Thoracic aorta (tissue), 2 donors: ENCODE measurements around the gene ZSCAN22. TPM values are rescaled to one million over a fixed set of nuclear protein-coding genes. Genes with fewer than 3 reads are reported as not detected.

Source experiments
- ATAC-seq: fragments of 150-250 bp; one replicate; pipeline ENCODE4 v1.8.0; 2017; ENCODE audit warnings: low read depth; ENCODE audit not compliant: insufficient number of reproducible peaks, low FRiP score
- DNase-seq: peaks from one replicate; pipeline ENCODE4 v3.0.0-alpha.2; 2020; ENCODE audit warnings: low spot score
- H3K27ac ChIP-seq, 2 donors: fragments of 200-600 bp; sonication (generic); 1 replicate in 1 of 2; 2 replicates in 1 of 2; pipeline ENCODE4 v1.5.1; 2016; ENCODE audit warnings: mild to moderate bottlenecking in 2 of 2, moderate library complexity in 2 of 2
- H3K27me3 ChIP-seq: fragments of 200-600 bp; sonication (generic); replicated peaks from 2 replicates; pipeline ENCODE4 v1.6.0; 2016; ENCODE audit warnings: mild to moderate bottlenecking; ENCODE audit not compliant: insufficient read depth
- H3K36me3 ChIP-seq: fragments of 200-600 bp; sonication (generic); one replicate; pipeline ENCODE4 v1.5.1; 2016
- H3K4me1 ChIP-seq, 2 donors: fragments of 200-600 bp; sonication (generic); 1 replicate in 1 of 2; 2 replicates in 1 of 2; pipeline versions ENCODE4 v1.5.1 to v1.6.0; 2016; ENCODE audit warnings: low read depth in 2 of 2, mild to moderate bottlenecking in 1 of 2; ENCODE audit not compliant: control insufficient read depth in 1 of 2
- H3K4me3 ChIP-seq: fragments of 200-600 bp; sonication (generic); 2 replicates; pipeline ENCODE4 v1.5.1; 2016; ENCODE audit warnings: mild to moderate bottlenecking
- H3K9me3 ChIP-seq: fragments of 200-600 bp; sonication (generic); 2 replicates; pipeline ENCODE4 v1.5.1; 2016
- CTCF ChIP-seq: fragments of 200-600 bp; sonication (generic); IDR thresholded peaks from one replicate; pipeline ENCODE4 v1.5.1; 2019; ENCODE audit warnings: antibody characterized with exemption
- total RNA-seq, 2 donors: library from RNA; depleted of rRNA; stranded (reverse); fragments of >200 nt; gene quantifications; one replicate each; pipeline versions ENCODE4 v1.1.0 to v1.2.3, GENCODE V29; 2016

Gene ZSCAN22
- total RNA-seq, 2 donors from 2014 or later: 1.1 to 4.2 TPM

- peaks cover 5 to 6% of the 10 kb centered on the region in 2 donors for H3K4me1 ChIP-seq
- no peak for ATAC-seq
- TF ChIP-seq CTCF: no peak
- H3K27me3 ChIP-seq: no peaks in the 10 kb centered on the region
- H3K27ac ChIP-seq: no peak overlapping the region
- no peak for DNase-seq
- no peaks in the 10 kb centered on the region for H3K36me3 ChIP-seq
- no peaks in the 10 kb centered on the region for H3K9me3 ChIP-seq
- no peak overlapping the region for H3K4me3 ChIP-seq
These were observed 30.8 kb downstream of the ZSCAN22 start for GRCh38 chr19:58357481-58358145.

- peak; percentile 5 for ATAC-seq
- H3K27ac ChIP-seq: peak overlapping the region; percentile 85 to 97
- peaks cover 5 to 6% of the 10 kb centered on the region in 2 donors for H3K4me1 ChIP-seq
- no peak for DNase-seq
- H3K4me3 ChIP-seq: peak overlapping the region; percentile 72
- no peaks in the 10 kb centered on the region for H3K36me3 ChIP-seq
- H3K27me3 ChIP-seq: no peaks in the 10 kb centered on the region
- TF ChIP-seq CTCF: no peak
- H3K9me3 ChIP-seq: no peaks in the 10 kb centered on the region
These were observed 35.1 kb downstream of the ZSCAN22 start for GRCh38 chr19:58361900-58362271.

DNA sequence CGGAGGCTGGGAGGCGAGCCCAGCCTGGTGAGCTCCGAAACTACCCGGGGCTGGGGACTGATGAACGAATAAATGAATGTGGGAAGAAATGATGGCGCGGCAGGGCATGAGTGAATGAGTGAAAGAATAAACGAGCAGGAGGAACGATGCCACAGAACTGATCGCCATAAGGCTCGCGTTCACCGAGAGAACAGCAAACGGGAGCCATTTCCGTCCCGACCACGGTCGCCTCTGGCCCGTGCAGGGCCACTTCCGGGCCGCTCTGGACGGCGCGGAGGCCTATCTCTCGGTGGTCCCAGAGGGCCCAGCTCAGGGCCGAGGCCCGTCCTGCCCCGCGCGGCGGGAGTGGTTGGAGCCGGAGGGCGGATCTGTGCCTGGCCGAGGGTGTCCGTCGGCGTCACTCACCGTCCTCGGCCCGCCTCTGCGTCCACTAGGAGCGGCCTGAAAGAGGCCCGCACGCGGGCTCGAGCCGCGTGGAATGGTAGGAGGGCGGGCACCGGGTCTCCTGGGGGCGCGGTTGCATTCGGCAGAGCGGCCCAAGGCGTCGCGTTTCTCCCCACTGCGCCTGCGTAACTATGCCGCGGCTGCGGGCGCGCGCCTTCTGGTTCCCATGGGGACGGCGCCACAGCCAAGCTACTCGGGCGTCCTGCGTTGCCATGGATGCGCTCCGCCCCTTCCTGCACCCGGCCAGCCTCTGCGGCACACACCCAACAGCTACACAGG, 35.6 kb downstream of the ZSCAN22 start, which contains the start of gene ZNF497:
Gene ZNF497 (minus strand): TSS at position 480 of the 723 bp plus-strand sequence. CDS start 5,116 bp downstream, outside the sequence.
- ATAC-seq (peak; percentile 94), DNase-seq (peak; percentile 82)
- Histone ChIP-seq H3K27ac (peak within 1 kb of the TSS; percentile 85 to 97), H3K27me3 (no peaks in the 10 kb centered on the region), H3K4me3 (peak within 1 kb of the TSS; percentile 72), H3K4me1 (peaks cover 5 to 6% of the 10 kb centered on the region in 2 donors), H3K36me3 (no peaks in the 10 kb centered on the region), H3K9me3 (no peaks in the 10 kb centered on the region)
- peak; percentile 12 for TF ChIP-seq CTCF

GRCh38 chr19:58364146-58364545, 37.4 kb downstream of the ZSCAN22 start:
- no peak overlapping the region for H3K4me3 ChIP-seq
- no peaks in the 10 kb centered on the region for H3K27me3 ChIP-seq
- H3K4me1 ChIP-seq: peaks cover 5 to 6% of the 10 kb centered on the region in 2 donors
- H3K9me3 ChIP-seq: no peaks in the 10 kb centered on the region
- ATAC-seq (no peak), DNase-seq (no peak)
- no peak for TF ChIP-seq CTCF
- no peaks in the 10 kb centered on the region for H3K36me3 ChIP-seq
- no peak overlapping the region for H3K27ac ChIP-seq

DNA sequence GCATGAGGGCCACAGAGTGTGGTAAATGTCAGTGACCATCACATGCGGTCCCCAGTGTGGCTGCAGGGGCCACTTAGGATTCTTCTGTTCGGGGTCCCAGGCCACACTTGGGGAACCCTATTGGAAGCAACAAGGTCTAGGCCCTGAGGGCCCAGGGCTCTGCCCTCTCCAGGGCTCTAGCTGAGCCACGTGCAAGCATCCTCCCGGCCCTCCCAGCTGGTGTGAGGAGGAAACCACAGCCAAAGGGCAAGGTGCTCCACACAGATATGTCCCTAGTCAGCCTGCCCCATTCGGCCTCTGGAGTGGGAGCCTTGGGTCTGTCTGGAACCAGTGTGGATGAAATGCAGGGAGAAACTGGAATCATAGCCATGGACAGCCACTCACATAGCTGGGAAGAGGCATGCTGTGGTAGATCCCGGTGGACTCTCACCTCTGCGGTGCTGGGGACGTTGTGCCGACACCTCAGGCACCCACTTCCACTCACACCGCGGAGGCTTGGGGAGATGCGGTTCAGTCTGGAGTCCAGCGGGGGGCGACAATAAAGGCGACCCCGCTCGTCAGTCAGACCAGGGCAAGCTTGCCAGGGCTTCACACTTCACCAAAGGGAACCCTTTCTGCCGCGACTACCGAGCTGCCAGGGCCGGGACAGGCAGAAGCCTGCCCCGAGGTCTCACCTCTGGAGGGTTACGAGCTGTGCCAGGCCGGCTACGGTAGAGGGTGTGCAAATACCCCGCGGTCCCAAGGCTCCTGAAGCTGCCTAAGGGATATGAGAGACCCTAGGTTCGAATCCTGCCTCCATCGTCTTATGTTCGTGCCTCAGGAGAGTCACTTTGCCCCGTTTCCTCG, 40.0 kb downstream of the ZSCAN22 start:
- DNase-seq: no peak
- ATAC-seq: no peak
- Histone ChIP-seq H3K9me3 (no peaks in the 10 kb centered on the region), H3K27me3 (no peaks in the 10 kb centered on the region), H3K36me3 (no peaks in the 10 kb centered on the region), H3K4me3 (no peak overlapping the region), H3K4me1 (peaks cover under 1 to 2% of the 10 kb centered on the region in 2 donors), H3K27ac (no peak overlapping the region)
- TF ChIP-seq CTCF: no peak
